H9 (cell line): ENCODE results near the gene RXFP2. TPM values are rescaled to one million over a fixed set of nuclear protein-coding genes. Genes with fewer than 3 reads are reported as not detected.

Experiments used
- DNase-seq: peaks from one replicate; pipeline ENCODE4 v3.0.0-alpha.2; 2017
- H2AFZ ChIP-seq: one replicate; pipeline ENCODE4 v1.6.1; 2013; ENCODE audit warnings: mild to moderate bottlenecking, low read length, control low read depth, moderate library complexity
- H2AK5ac ChIP-seq: 2 replicates; pipeline ENCODE4 v1.6.1; 2013; ENCODE audit warnings: low read length, control low read depth, mixed read lengths; ENCODE audit not compliant: insufficient read length
- H2BK120ac ChIP-seq: one replicate; pipeline ENCODE4 v1.6.1; 2013; ENCODE audit warnings: low read depth, mild to moderate bottlenecking, low read length, control low read depth, inconsistent platforms; ENCODE audit not compliant: poor library complexity, severe bottlenecking
- H2BK12ac ChIP-seq: 2 replicates; pipeline ENCODE4 v1.6.1; 2013; ENCODE audit warnings: low read length, control low read depth, mixed read lengths, low read depth; ENCODE audit not compliant: insufficient read length
- H2BK15ac ChIP-seq: 2 replicates; pipeline ENCODE4 v1.6.1; 2013; ENCODE audit warnings: low read depth, low read length, control low read depth
- H2BK20ac ChIP-seq: one replicate; pipeline ENCODE4 v1.6.1; 2013; ENCODE audit warnings: low read depth, mild to moderate bottlenecking, low read length, control low read depth, inconsistent platforms; ENCODE audit not compliant: poor library complexity, severe bottlenecking
- H2BK5ac ChIP-seq: 2 replicates; pipeline ENCODE4 v1.6.1; 2013; ENCODE audit warnings: low read length, control low read depth, mixed read lengths; ENCODE audit not compliant: insufficient read length
- H3K14ac ChIP-seq: 2 replicates; pipeline ENCODE4 v1.6.1; 2013; ENCODE audit warnings: low read length, control low read depth; ENCODE audit not compliant: insufficient read depth
- H3K18ac ChIP-seq: 2 replicates; pipeline ENCODE4 v1.6.1; 2013; ENCODE audit warnings: low read depth, mild to moderate bottlenecking, mixed read lengths, low read length, control low read depth; ENCODE audit not compliant: insufficient read length
- H3K23ac ChIP-seq: 2 replicates; pipeline ENCODE4 v1.6.1; 2013; ENCODE audit warnings: low read length, control low read depth, mixed read lengths, low read depth; ENCODE audit not compliant: insufficient read length
- H3K23me2 ChIP-seq: 2 replicates; pipeline ENCODE4 v1.6.1; 2013; ENCODE audit warnings: low read depth, mild to moderate bottlenecking, mixed read lengths, low read length, control low read depth; ENCODE audit not compliant: insufficient read length, poor library complexity, severe bottlenecking
- H3K27ac ChIP-seq: 2 replicates; pipeline ENCODE4 v1.5.1; 2013; ENCODE audit warnings: low read length, control low read depth, mixed read lengths, low read depth; ENCODE audit not compliant: insufficient read length
- H3K27me3 ChIP-seq: 2 replicates; pipeline ENCODE4 v1.6.1; 2013; ENCODE audit warnings: low read length, control low read depth, inconsistent platforms; ENCODE audit not compliant: insufficient read depth
- H3K4ac ChIP-seq: 2 replicates; pipeline ENCODE4 v1.6.1; 2013; ENCODE audit warnings: low read depth, mild to moderate bottlenecking, control low read depth, inconsistent platforms, low read length, moderate library complexity
- H3K4me1 ChIP-seq: 2 replicates; pipeline ENCODE4 v1.6.1; 2013; ENCODE audit warnings: low read length, control low read depth, inconsistent platforms; ENCODE audit not compliant: insufficient read depth
- H3K4me2 ChIP-seq: 2 replicates; pipeline ENCODE4 v1.6.1; 2013; ENCODE audit warnings: low read length, control low read depth, mixed read lengths; ENCODE audit not compliant: insufficient read length, insufficient read depth
- H3K56ac ChIP-seq: 2 replicates; pipeline ENCODE4 v1.6.1; 2013; ENCODE audit warnings: low read depth, mild to moderate bottlenecking, mixed read lengths, low read length, control low read depth; ENCODE audit not compliant: insufficient read length
- H3K79me1 ChIP-seq: 2 replicates; pipeline ENCODE4 v1.6.1; 2013; ENCODE audit warnings: low read depth, mild to moderate bottlenecking, moderate library complexity, low read length, control low read depth, inconsistent platforms; ENCODE audit not compliant: insufficient read depth, poor library complexity, severe bottlenecking
- H3K79me2 ChIP-seq: 2 replicates; pipeline ENCODE4 v1.6.1; 2013; ENCODE audit warnings: low read length, control low read depth, inconsistent platforms; ENCODE audit not compliant: insufficient read depth
- H3K9ac ChIP-seq: 2 replicates; pipeline ENCODE4 v1.6.1; 2013; ENCODE audit warnings: low read length, control low read depth, mixed read lengths; ENCODE audit not compliant: insufficient read length; ENCODE audit errors: extremely low read depth
- H3K9me3 ChIP-seq: one replicate; pipeline ENCODE4 v1.6.1; 2013; ENCODE audit warnings: low read depth, low read length, inconsistent platforms; ENCODE audit not compliant: control insufficient read depth
- H3T11ph ChIP-seq: one replicate; pipeline ENCODE4 v1.6.1; 2013; ENCODE audit warnings: mild to moderate bottlenecking, low read length, control low read depth, inconsistent platforms
- H4K20me1 ChIP-seq: one replicate; pipeline ENCODE4 v1.6.1; 2013; ENCODE audit not compliant: control insufficient read depth, insufficient read length, insufficient read depth
- H4K5ac ChIP-seq: 2 replicates; pipeline ENCODE4 v1.6.1; 2013; ENCODE audit warnings: low read depth, mild to moderate bottlenecking, mixed read lengths, low read length, control low read depth; ENCODE audit not compliant: insufficient read length
- H4K8ac ChIP-seq: replicated peaks from 2 replicates; pipeline ENCODE4 v1.6.1; 2013; ENCODE audit warnings: low read length, control low read depth, mixed read lengths, low read depth; ENCODE audit not compliant: insufficient read length
- H4K91ac ChIP-seq: 2 replicates; pipeline ENCODE4 v1.6.1; 2013; ENCODE audit warnings: low read depth, mild to moderate bottlenecking, moderate library complexity, mixed read lengths, low read length, control low read depth; ENCODE audit not compliant: insufficient read length
- H3K27ac Mint-ChIP-seq, 3 experiments: 2 replicates in 2 of 3; 3 replicates in 1 of 3; pipeline ENCODE4 v1.8.0; 2020 to 2021; ENCODE audit warnings: mixed read lengths in 3 of 3, mild to moderate bottlenecking in 1 of 3, moderate library complexity in 1 of 3
- H3K27me3 Mint-ChIP-seq: 2 replicates; pipeline ENCODE4 v1.8.0; 2021; ENCODE audit warnings: low read depth, mild to moderate bottlenecking, moderate library complexity, mixed read lengths
- H3K36me3 Mint-ChIP-seq, 3 experiments: 2 replicates in 2 of 3; 3 replicates in 1 of 3; pipeline ENCODE4 v1.8.0; 2020 to 2021; ENCODE audit warnings: low read depth in 3 of 3, mixed read lengths in 3 of 3; ENCODE audit not compliant: insufficient read depth in 1 of 3
- H3K4me1 Mint-ChIP-seq, 2 experiments: 2 replicates each; pipeline ENCODE4 v1.8.0; 2020; ENCODE audit warnings: mixed read lengths in 2 of 2
- H3K4me3 Mint-ChIP-seq, 2 experiments: 2 replicates in 1 of 2; 3 replicates in 1 of 2; pipeline ENCODE4 v1.8.0; 2020 to 2021; ENCODE audit warnings: mild to moderate bottlenecking in 2 of 2, mixed read lengths in 2 of 2, moderate library complexity in 1 of 2
- H3K9me3 Mint-ChIP-seq, 2 experiments: 2 replicates in 1 of 2; 3 replicates in 1 of 2; pipeline ENCODE4 v1.8.0; 2020; ENCODE audit warnings: mild to moderate bottlenecking in 2 of 2, mixed read lengths in 2 of 2, moderate library complexity in 1 of 2
- CTCF ChIP-seq: fragments of 200-600 bp; sonication (generic); conservative IDR thresholded peaks from 3 replicates; pipeline ENCODE4 v1.8.0; 2021; ENCODE audit warnings: antibody characterized with exemption, mild to moderate bottlenecking
- WGBS: extraction: QIAGEN DNeasy Blood & Tissue Kit; methylation state at CpG from one replicate; pipeline ENCODE4 v1.1.7; 2013; ENCODE audit warnings: missing lambda C conversion rate, low lambda C conversion rate, mixed read lengths; ENCODE audit not compliant: insufficient read length; ENCODE audit errors: extremely low coverage; 5-methylcytosine and 5-hydroxymethylcytosine counted together
- total RNA-seq: library from RNA; stranded (reverse); gene quantifications from 2 replicates; pipeline ENCODE4 v1.2.1, GENCODE V29; 2021

RXFP2 gene
- total RNA-seq, 1 experiment from 2014 or later, result not detected

GRCh38 chr13:31697290-31697689 is 42.0 kb upstream of the RXFP2 start:
- Histone ChIP-seq H3K9ac (no peak overlapping the region), H4K5ac (no peak overlapping the region), H3K23me2 (no peaks in the 10 kb centered on the region), H2BK5ac (no peak overlapping the region), H3K9me3 (no peaks in the 10 kb centered on the region), H2BK20ac (no peak overlapping the region), H3K14ac (no peak overlapping the region), H3K56ac (no peak overlapping the region), H4K20me1 (peaks cover 2% of the 10 kb centered on the region), H3K4me1 (0 out of 2 replicates have a peak, but pooled peaks cover 3% of the 10 kb centered on the region), H2BK15ac (no peak overlapping the region), H2BK120ac (no peak overlapping the region), H3K79me2 (no peaks in the 10 kb centered on the region), H2AK5ac (no peak overlapping the region), H3K79me1 (no peaks in the 10 kb centered on the region), H3K23ac (no peak overlapping the region), H3K27ac (no peak overlapping the region), H4K8ac (no peak overlapping the region), H4K91ac (no peak overlapping the region), H2AFZ (no peak overlapping the region), H2BK12ac (no peak overlapping the region), H3K4ac (no peak overlapping the region), H3K27me3 (no peaks in the 10 kb centered on the region), H3T11ph (no peak overlapping the region), H3K18ac (no peak overlapping the region), H3K4me2 (no peak overlapping the region)
- no peak overlapping the region for H3K4me3 Mint-ChIP-seq
- H3K36me3 Mint-ChIP-seq, result peaks cover 3 to 21% (median 7%) of the 10 kb centered on the region in 3 experiments; a peak in 5 of 7 replicates
- DNase-seq, result no peak
- no CpG with 5 or more reads among the region's 1 CpG for WGBS
- no peaks in the 10 kb centered on the region for H3K27me3 Mint-ChIP-seq
- TF ChIP-seq CTCF, result no peak
- peaks cover 9 to 11% of the 10 kb centered on the region in 2 experiments for H3K9me3 Mint-ChIP-seq
- peaks cover 25% of the 10 kb centered on the region in 2 experiments for H3K4me1 Mint-ChIP-seq
- H3K27ac Mint-ChIP-seq, result no peak overlapping the region
